ENCODE results near the gene SLC28A3. TPM values are rescaled to one million over a fixed set of nuclear protein-coding genes. Genes with fewer than 3 reads are reported as not detected.

The SLC28A3 gene
- total RNA-seq, 1 experiment from 2014 or later, result 0.06 TPM

GRCh38 chr9:84339503-84339902, 1.1 kb downstream of the SLC28A3 start:
- DNase-seq (ENCODE audit: low read depth), result peak; percentile 7

- DNase-seq (ENCODE audit: low read depth), result no peak
These were observed 1.8 kb downstream of the SLC28A3 start for GRCh38 chr9:84338792-84339191.

GRCh38 chr9:84337252-84337651, 3.3 kb downstream of the SLC28A3 start:
- DNase-seq (ENCODE audit: low read depth), result no peak

- DNase-seq (ENCODE audit: low read depth), result no peak
These were observed 9.3 kb downstream of the SLC28A3 start for GRCh38 chr9:84331119-84331809.

GRCh38 chr9:84330246-84330645, 10.3 kb downstream of the SLC28A3 start:
- no peak for DNase-seq (ENCODE audit: low read depth)

GRCh38 chr9:84327184-84327583, 13.4 kb downstream of the SLC28A3 start:
- no peak for DNase-seq (ENCODE audit: low read depth)

DNA sequence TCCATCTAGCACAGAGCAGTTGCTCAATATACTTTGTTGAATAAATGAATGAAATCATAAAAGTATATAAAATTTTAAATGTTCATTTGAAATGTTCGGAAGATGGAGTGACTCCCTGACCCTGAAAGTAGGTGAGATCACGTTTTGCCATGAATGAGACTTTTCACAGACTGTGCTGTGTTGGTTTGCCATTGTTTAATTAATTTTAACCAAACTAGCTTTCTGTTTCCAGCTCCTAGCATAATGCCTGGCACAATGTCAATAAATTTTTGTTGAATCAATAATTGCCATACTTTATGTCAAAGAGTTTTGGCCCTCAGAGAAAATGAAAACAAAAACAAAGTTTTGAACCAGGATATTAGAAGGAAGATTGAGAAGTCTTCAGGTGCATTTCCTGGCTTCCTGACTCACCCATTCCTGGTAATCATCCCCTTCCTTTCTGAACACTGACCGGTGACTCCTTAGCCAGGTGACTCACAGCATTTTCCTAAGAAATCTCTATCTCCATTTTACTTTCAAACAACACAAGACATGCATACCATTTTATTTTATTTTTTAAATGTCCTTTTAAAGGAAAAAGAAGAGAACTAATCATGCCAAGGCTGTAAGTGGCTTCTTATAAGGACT, 15.1 kb downstream of the SLC28A3 start:
- peak; percentile 53 for DNase-seq (ENCODE audit: low read depth)

DNA sequence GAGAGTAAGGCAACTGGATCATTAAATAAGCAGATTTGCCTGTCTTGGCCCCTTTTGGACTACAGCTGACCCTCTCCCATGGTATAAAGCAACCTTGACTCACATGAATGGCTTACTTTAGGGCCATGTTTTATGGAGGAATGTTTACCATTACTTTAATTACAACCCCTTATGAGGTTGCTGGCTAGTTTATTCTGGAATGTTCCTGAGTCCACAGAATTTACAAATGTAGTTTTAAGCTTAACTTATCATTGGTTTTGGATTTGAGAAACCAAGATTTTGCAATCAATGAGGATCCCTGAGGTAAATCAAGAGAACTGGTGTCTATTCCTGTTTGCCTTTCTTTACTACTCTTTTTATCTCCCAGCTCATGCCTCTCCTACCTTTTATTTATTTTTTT, 15.7 kb downstream of the SLC28A3 start:
- no peak for DNase-seq (ENCODE audit: low read depth)

DNA sequence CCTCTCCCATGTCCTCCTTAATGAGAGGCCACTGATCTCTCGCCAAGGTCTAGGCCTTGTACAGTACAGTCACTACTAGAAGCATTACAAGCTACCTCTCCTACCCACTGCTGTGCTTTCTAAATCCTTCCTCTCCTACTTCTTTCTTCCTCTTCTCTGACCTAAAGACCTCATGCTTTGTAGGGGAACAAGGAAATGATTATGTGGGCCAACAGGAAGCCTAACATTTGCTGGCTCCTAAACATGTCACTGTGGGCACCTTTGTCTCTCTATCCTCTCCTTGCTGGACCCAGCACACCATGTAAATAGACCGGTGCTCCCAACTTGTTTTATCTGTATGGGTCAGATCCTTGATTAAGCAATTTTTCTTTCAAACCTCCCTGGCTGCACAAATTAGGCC, 16.7 kb downstream of the SLC28A3 start:
- DNase-seq (ENCODE audit: low read depth), result no peak

GRCh38 chr9:84322828-84323227, 17.7 kb downstream of the SLC28A3 start:
- DNase-seq (ENCODE audit: low read depth), result peak; percentile 83

- DNase-seq (ENCODE audit: low read depth), result no peak
These were observed 20.3 kb downstream of the SLC28A3 start for GRCh38 chr9:84320231-84320630.

DNA sequence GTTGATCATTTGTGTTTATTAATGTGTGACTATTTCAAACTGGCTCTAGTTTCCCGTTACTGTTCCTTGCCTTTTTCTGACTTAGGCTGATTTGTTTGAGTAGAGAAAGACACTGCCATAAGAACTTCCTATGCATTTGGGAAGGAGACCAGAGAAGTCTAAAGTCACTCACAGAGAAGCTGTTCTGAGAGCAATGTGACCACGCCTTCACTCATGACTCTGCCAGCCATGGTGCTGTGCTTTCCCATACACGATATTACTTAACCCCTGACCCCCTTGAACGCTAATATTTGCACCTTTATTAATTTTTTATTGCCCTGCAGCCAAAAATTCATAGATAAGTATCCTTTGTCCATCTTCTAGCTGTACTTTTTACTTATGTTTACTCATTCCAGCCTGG, 20.9 kb downstream of the SLC28A3 start:
- no peak for DNase-seq (ENCODE audit: low read depth)

GRCh38 chr9:84318981-84319380, 21.6 kb downstream of the SLC28A3 start:
- DNase-seq (ENCODE audit: low read depth), result no peak

- peak; percentile 14 for DNase-seq (ENCODE audit: low read depth)
These were observed 23.0 kb downstream of the SLC28A3 start for GRCh38 chr9:84317563-84317962.

DNA sequence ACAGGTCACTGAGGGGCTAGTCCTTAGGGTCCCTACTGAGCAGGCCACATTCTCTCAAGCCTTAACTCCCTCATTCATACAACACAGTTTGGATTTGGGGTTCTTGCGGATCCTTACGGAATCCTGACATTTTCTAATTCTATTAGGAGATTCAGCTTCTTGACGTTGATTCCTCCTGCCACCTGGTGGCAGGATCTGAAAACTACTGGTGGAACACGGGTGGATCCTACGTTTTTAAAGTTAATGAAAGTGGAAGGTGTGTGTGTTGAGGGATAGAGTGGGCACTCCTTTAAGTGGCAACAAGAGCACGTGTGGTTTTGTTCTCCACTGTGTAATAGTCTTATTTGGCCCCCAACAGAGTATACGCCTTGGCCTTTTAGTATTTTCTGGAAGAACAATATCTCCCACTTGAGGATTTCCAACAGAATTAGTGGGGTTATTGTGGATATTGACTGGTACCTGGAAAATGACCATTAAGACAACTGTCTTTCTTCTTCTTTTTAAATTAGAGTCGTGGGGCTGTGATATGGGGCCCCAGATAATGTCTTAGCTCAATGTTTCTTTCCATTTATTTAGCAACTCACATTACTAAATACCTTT, 25.2 kb downstream of the SLC28A3 start:
- peak; percentile 61 for DNase-seq (ENCODE audit: low read depth)

GRCh38 chr9:84314306-84314705, 26.3 kb downstream of the SLC28A3 start:
- DNase-seq (ENCODE audit: low read depth), result no peak

DNA sequence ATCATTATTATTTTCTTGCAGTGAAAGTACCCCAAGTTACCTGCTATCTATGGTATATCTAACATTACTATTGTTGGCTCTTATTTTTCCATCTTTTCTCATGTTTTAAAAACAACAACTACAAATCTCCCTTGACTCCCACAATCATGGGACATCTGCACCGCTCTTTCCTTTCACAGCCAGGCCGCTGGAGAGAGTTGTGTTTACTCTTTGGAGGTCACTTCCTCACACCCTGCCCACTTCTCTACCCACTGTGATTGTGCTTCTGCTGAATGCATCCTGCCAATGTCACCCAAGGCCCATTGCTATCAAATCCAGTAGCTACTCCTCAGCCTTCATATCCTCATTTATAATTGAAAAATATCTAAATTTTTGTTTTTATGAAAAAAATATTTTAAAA, 29.7 kb downstream of the SLC28A3 start:
- no peak for DNase-seq (ENCODE audit: low read depth)

GRCh38 chr9:84305497-84306131, 34.9 kb downstream of the SLC28A3 start:
- no peak for DNase-seq (ENCODE audit: low read depth)

GRCh38 chr9:84304166-84304565, 36.4 kb downstream of the SLC28A3 start:
- DNase-seq (ENCODE audit: low read depth), result no peak

DNA sequence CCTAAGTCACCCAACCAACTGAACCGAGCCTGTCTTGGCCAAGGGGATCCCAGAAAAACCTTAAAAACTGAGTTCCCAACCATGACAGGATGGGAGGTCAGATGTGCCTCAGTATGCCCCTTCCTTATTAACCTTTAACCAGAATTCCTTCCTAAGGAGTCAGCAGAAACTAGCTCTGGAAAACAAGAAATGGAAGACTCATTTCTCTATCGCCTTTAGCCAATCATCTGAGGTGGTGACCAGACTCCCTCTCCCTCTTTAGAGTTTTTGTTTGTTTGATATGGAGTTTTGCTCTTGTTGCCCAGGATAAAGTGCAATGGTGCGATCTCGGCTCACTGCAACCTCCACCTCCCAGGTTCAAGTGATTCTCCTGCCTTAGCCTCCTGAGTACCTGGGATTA, 37.5 kb downstream of the SLC28A3 start:
- no peak for DNase-seq (ENCODE audit: low read depth)

- DNase-seq (ENCODE audit: low read depth), result peak; percentile 29
These were observed 38.7 kb downstream of the SLC28A3 start for GRCh38 chr9:84301851-84302250.

GRCh38 chr9:84300271-84300670, 40.3 kb downstream of the SLC28A3 start:
- no peak for DNase-seq (ENCODE audit: low read depth)
